GM21447 (cell line): ENCODE results near the gene LEMD2.
A peak's percentile ranks its signal among the peaks of the same experiment; 100 is the strongest.
"Not testable (repeated sequence)": the region's sequence is repeated elsewhere in the genome, so short reads cannot be mapped to it uniquely, and the experiment has no call there.

Experiments used
- ATAC-seq: cut with Tn5 transposase; IDR thresholded peaks from one replicate; pipeline ENCODE4 v1.9.1; 2021; ENCODE audit not compliant: unreplicated experiment

LEMD2 gene

GRCh38 chr6:33788694-33789549 lies at the start of gene LEMD2:
LEMD2 (minus strand) TSS chr6:33789130; CDS start chr6:33789116, 14 bp downstream.
- ATAC-seq: peak; percentile 79

GRCh38 chr6:33837971-33838665 lies 49.2 kb upstream of the LEMD2 start:
- ATAC-seq: no peak

GRCh38 chr6:33836806-33837469 lies 48.0 kb upstream of the LEMD2 start:
- no peak for ATAC-seq

- no peak for ATAC-seq
Measured at GRCh38 chr6:33834401-33835392, 45.8 kb upstream of the LEMD2 start.

- no peak for ATAC-seq
Measured at GRCh38 chr6:33833599-33833998, 44.7 kb upstream of the LEMD2 start.

- ATAC-seq: not testable (repeated sequence)
Measured at GRCh38 chr6:33832831-33833230, 43.9 kb upstream of the LEMD2 start.

GRCh38 chr6:33831725-33832124 lies 42.8 kb upstream of the LEMD2 start:
- ATAC-seq: not testable (repeated sequence)

GRCh38 chr6:33830635-33831240 lies 41.8 kb upstream of the LEMD2 start:
- no peak for ATAC-seq

GRCh38 chr6:33828764-33829731 lies 40.1 kb upstream of the LEMD2 start:
- ATAC-seq: no peak

GRCh38 chr6:33828452-33828763 lies 39.5 kb upstream of the LEMD2 start:
- no peak for ATAC-seq

GRCh38 chr6:33827546-33828451 lies 38.9 kb upstream of the LEMD2 start:
- ATAC-seq: no peak

GRCh38 chr6:33826537-33826936 lies 37.6 kb upstream of the LEMD2 start:
- no peak for ATAC-seq

- no peak for ATAC-seq
Measured at GRCh38 chr6:33824461-33825154, 35.7 kb upstream of the LEMD2 start.

- no peak for ATAC-seq
Measured at GRCh38 chr6:33823806-33824205, 34.9 kb upstream of the LEMD2 start.

- no peak for ATAC-seq
Measured at GRCh38 chr6:33822575-33823395, 33.9 kb upstream of the LEMD2 start.

GRCh38 chr6:33820784-33821520 lies 32.0 kb upstream of the LEMD2 start:
- ATAC-seq: no peak
